Occipital lobe (tissue), 3 donors: ENCODE results near the gene RPS8. TPM values are rescaled to one million over a fixed set of nuclear protein-coding genes. Genes with fewer than 3 reads are reported as not detected.
A peak's percentile ranks its signal among the peaks of the same experiment; 100 is the strongest.
"Not testable (repeated sequence)": the region's sequence is repeated elsewhere in the genome, so short reads cannot be mapped to it uniquely, and the experiment has no call there.

ENCODE experiments used
- DNase-seq: peaks from one replicate; lab custom pipeline; 2025; lab: John Stamatoyannopoulos, UW
- small RNA-seq: library from RNA; depleted of rRNA; stranded (forward); fragments of <200 nt; gene quantifications from one replicate; pipeline ENCODE3, GENCODE V24; 2014
- total RNA-seq: library from RNA; depleted of rRNA; stranded (reverse); fragments of >200 nt; gene quantifications from one replicate; pipeline ENCODE4 v1.2.3, GENCODE V29; 2014

The RPS8 gene
- total RNA-seq, 1 donor from 2014 or later: 1,634 TPM

GRCh38 chr1:44819196-44819607 lies 43.9 kb downstream of the RPS8 start:
- no peak for DNase-seq

GRCh38 chr1:44819608-44820327 lies 44.4 kb downstream of the RPS8 start:
- DNase-seq: peak; percentile 66

- no peak for DNase-seq
Measured at GRCh38 chr1:44820328-44821239, 45.2 kb downstream of the RPS8 start.

GRCh38 chr1:44821240-44821715 lies 45.9 kb downstream of the RPS8 start:
- DNase-seq: no peak

DNA sequence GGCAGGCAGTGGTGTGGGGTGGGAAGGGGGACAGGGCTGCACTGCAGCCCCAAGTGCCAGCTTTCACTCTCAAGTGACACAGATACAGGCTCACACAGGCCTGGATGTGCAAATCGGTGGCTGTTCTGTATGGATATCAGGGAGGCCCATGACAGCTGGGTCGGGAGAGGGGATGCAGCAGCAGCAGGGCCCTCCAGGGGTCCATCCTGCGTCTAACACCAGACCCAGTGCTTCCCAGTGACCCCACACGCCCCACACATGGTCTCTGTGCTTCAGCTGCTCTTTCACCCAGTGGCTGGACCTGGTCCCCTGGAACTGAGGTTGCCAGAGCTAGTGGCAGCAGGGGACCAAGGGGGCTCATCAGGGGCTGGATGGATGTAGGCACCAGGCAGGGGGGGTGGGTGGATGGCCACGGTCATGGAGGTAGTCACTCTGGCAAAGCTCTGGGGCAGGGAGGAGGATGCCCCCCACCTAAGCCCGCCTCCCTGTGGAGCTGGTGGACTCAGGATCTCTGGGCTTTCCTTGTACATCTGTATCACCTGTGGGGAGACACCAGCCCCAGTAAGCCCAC lies 46.9 kb downstream of the RPS8 start:
- DNase-seq: no peak

GRCh38 chr1:44822981-44823451 lies 47.7 kb downstream of the RPS8 start:
- no peak for DNase-seq

GRCh38 chr1:44824392-44824791 lies 49.1 kb downstream of the RPS8 start:
- DNase-seq: not testable (repeated sequence)

GRCh38 chr1:44826375-44827196 lies 51.2 kb downstream of the RPS8 start:
- no peak for DNase-seq

- no peak for DNase-seq
Measured at GRCh38 chr1:44827197-44828002, 52.1 kb downstream of the RPS8 start.

DNA sequence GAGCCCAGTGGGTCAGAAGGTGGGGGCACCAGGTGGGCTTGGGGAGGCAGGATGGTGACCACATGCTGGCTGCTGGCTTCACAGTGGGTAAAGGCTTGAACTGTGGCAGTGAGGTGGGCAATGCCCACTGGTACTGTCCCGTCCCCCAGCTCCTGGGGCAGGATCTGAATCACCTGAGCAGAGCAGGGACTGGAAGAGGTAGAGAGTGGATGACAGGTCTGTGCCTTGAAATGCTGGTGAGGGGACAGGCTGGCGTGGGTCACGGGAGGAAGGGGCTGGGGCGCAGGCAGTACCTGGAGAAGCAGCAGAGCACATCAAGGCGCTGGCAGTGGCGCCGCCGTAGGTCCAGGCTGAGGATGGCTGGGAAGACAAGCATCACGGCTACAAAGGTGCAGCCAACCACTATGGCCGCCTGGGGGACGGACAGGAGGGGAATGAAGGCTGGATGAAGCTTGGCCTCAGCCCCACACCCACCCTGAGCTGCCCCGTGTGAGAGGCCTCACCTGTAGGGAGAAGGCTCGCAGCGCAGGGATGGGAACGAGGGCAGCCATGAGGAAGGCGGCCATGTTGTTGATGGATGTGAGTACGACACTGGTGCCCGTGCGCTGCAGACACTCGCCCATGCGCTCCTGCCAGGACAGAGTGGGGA lies 52.8 kb downstream of the RPS8 start:
- no peak for DNase-seq

Small RNA genes within 50 kb of the gene (small RNA-seq; reads per million reads assigned to genes)
- gene RNU5D-1 (10.5 reads per million, percentile 92 among the genes with 10 or more reads in this experiment), gene SNORD38A (68.1 reads per million, percentile 96 among the genes with 10 or more reads in this experiment), gene SNORD38B (not detected), gene SNORD46 (2,042 reads per million, percentile 99 among the genes with 10 or more reads in this experiment), gene SNORD55 (not detected)

Other genes starting within 250 kb of the RPS8 start
- 3.7 TPM for gene TMEM53, start 101.1 kb upstream of the RPS8 start, total RNA-seq
- gene ARMH1, start 100.8 kb upstream of the RPS8 start, total RNA-seq: 2.8 TPM
- gene RNU5D-1, start 44.4 kb upstream of the RPS8 start, total RNA-seq: not detected
- gene KIF2C, start 35.7 kb upstream of the RPS8 start, total RNA-seq: 2.5 TPM
- gene BEST4, start 12.6 kb downstream of the RPS8 start, total RNA-seq: 0.16 TPM
- gene PLK3, start 24.8 kb downstream of the RPS8 start, total RNA-seq: 10.0 TPM
- not detected for gene DYNLT4, start 31.8 kb downstream of the RPS8 start, total RNA-seq
- gene BTBD19, start 33.0 kb downstream of the RPS8 start, total RNA-seq: 0.47 TPM
- 1.4 TPM for gene PTCH2, start 67.7 kb downstream of the RPS8 start, total RNA-seq
- 33.1 TPM for gene EIF2B3, start 211.1 kb downstream of the RPS8 start, total RNA-seq
- 17.6 TPM for gene HECTD3, start 235.8 kb downstream of the RPS8 start, total RNA-seq
- 61.8 TPM for gene UROD, start 236.7 kb downstream of the RPS8 start, total RNA-seq